Activated CD4-positive, alpha-beta T cell treated with anti-CD3 and anti-CD28 coated beads, Interleukin-2, amount 50 U/mL, for 1 hour (primary cell): ENCODE measurements around the gene GRK1.

Experiments
- DNase-seq: peaks from one replicate; pipeline ENCODE4 v3.0.0-alpha.2; 2020

Gene GRK1

GRCh38 chr13:113650731-113651148, 16.3 kb upstream of the GRK1 start:
- no peak for DNase-seq

GRCh38 chr13:113651511-113652403, 15.3 kb upstream of the GRK1 start:
- no peak for DNase-seq

GRCh38 chr13:113652404-113653263, 14.4 kb upstream of the GRK1 start:
- no peak for DNase-seq

GRCh38 chr13:113653264-113654174, 13.5 kb upstream of the GRK1 start:
- DNase-seq: no peak

- DNase-seq: no peak
These were observed 12.9 kb upstream of the GRK1 start for GRCh38 chr13:113654175-113654560.

GRCh38 chr13:113654591-113655345, 12.3 kb upstream of the GRK1 start:
- no peak for DNase-seq

- DNase-seq: no peak
These were observed 11.5 kb upstream of the GRK1 start for GRCh38 chr13:113655346-113656002.

- no peak for DNase-seq
These were observed 10.9 kb upstream of the GRK1 start for GRCh38 chr13:113656003-113656588.

GRCh38 chr13:113656831-113657671, 10.0 kb upstream of the GRK1 start:
- DNase-seq: no peak

- DNase-seq: no peak
These were observed 8.9 kb upstream of the GRK1 start, which contains the start of gene ATP4B for GRCh38 chr13:113657851-113658741. ATP4B (minus strand) TSS chr13:113658198; CDS start chr13:113658144, 54 bp downstream.

- DNase-seq: no peak
These were observed 8.2 kb upstream of the GRK1 start for GRCh38 chr13:113658836-113659235.

GRCh38 chr13:113659337-113659736, 7.7 kb upstream of the GRK1 start:
- no peak for DNase-seq

- no peak for DNase-seq
These were observed 7.0 kb upstream of the GRK1 start for GRCh38 chr13:113660066-113660465.

GRCh38 chr13:113661509-113661908, 5.5 kb upstream of the GRK1 start:
- DNase-seq: no peak

- no peak for DNase-seq
These were observed 3.1 kb upstream of the GRK1 start for GRCh38 chr13:113663934-113664333.

GRCh38 chr13:113664751-113665596, 2.0 kb upstream of the GRK1 start:
- DNase-seq: no peak

- DNase-seq: no peak
These were observed 1.3 kb upstream of the GRK1 start for GRCh38 chr13:113665597-113666328.
